ENCODE data around the gene COL17A1. TPM values are rescaled to one million over a fixed set of nuclear protein-coding genes. Genes with fewer than 3 reads are reported as not detected.

The COL17A1 gene
- total RNA-seq, 1 experiment from 2014 or later, result 0.73 TPM

DNA sequence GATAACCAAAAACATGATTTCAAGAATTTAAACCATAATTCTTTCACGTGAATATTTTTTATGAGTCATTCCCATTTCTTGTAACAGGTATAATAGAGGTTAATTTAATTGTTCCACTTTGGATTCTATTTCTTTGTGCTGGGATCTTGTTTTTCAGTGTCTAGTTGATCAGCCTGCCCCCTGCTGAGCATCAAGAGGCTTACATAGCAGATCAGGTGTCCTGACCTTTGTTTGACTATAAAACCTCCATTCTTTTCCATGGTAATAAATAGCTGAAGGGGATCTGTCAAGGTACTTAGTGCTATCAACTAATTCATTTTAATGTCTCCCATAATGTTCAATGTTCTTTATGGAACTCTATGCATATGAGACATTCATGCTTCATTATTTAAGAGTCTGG lies 4.9 kb downstream of the COL17A1 start:
- Mint-ChIP-seq H3K27me3 (ENCODE audit: unreplicated experiment) (no peaks in the 10 kb centered on the region), H3K9me3 (ENCODE audit: low read depth, unreplicated experiment) (no peaks in the 10 kb centered on the region), H3K4me3 (ENCODE audit: low read depth, unreplicated experiment) (no peak overlapping the region), H3K36me3 (ENCODE audit: insufficient read depth, unreplicated experiment) (no peaks in the 10 kb centered on the region), H3K27ac (ENCODE audit: unreplicated experiment) (no peak overlapping the region), H3K4me1 (ENCODE audit: low read depth, unreplicated experiment) (peaks cover 9% of the 10 kb centered on the region)
- TF ChIP-seq, protein P1, sequence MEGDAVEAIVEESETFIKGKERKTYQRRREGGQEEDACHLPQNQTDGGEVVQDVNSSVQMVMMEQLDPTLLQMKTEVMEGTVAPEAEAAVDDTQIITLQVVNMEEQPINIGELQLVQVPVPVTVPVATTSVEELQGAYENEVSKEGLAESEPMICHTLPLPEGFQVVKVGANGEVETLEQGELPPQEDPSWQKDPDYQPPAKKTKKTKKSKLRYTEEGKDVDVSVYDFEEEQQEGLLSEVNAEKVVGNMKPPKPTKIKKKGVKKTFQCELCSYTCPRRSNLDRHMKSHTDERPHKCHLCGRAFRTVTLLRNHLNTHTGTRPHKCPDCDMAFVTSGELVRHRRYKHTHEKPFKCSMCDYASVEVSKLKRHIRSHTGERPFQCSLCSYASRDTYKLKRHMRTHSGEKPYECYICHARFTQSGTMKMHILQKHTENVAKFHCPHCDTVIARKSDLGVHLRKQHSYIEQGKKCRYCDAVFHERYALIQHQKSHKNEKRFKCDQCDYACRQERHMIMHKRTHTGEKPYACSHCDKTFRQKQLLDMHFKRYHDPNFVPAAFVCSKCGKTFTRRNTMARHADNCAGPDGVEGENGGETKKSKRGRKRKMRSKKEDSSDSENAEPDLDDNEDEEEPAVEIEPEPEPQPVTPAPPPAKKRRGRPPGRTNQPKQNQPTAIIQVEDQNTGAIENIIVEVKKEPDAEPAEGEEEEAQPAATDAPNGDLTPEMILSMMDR (IDR thresholded peaks at IDR 0.05; ENCODE audit: unreplicated experiment), result no peak
- CTCF ChIA-PET, result interaction anchor here (0.9 to 1.7 kb wide), 2 partner anchors 41 to 192 kb away, joined by 3 to 5 read pairs; partner anchors contain the start of gene SFR1
- no TSS peak for BruUV-seq (replicated peaks)
- intact Hi-C loops (cut with micrococcal nuclease; ENCODE audit: unreplicated experiment), result loop anchor here (5.0 kb wide), 1 partner anchor 42 kb away; the partner anchor contains the start of gene SFR1
- no peak for DNase-seq

- Mint-ChIP-seq H3K27me3 (ENCODE audit: unreplicated experiment) (no peaks in the 10 kb centered on the region), H3K9me3 (ENCODE audit: low read depth, unreplicated experiment) (no peaks in the 10 kb centered on the region), H3K4me3 (ENCODE audit: low read depth, unreplicated experiment) (no peak overlapping the region), H3K27ac (ENCODE audit: unreplicated experiment) (no peak overlapping the region), H3K4me1 (ENCODE audit: low read depth, unreplicated experiment) (no peaks in the 10 kb centered on the region), H3K36me3 (ENCODE audit: insufficient read depth, unreplicated experiment) (no peaks in the 10 kb centered on the region)
- CTCF ChIA-PET, result no interaction called here
- intact Hi-C loops (cut with micrococcal nuclease; ENCODE audit: unreplicated experiment), result no loop called here
- BruUV-seq (replicated peaks), result no TSS peak
- TF ChIP-seq, protein P1 (IDR thresholded peaks at IDR 0.05; ENCODE audit: unreplicated experiment), result no peak
- no peak for DNase-seq
Observed at GRCh38 chr10:104077663-104078151, 8.0 kb downstream of the COL17A1 start.

DNA sequence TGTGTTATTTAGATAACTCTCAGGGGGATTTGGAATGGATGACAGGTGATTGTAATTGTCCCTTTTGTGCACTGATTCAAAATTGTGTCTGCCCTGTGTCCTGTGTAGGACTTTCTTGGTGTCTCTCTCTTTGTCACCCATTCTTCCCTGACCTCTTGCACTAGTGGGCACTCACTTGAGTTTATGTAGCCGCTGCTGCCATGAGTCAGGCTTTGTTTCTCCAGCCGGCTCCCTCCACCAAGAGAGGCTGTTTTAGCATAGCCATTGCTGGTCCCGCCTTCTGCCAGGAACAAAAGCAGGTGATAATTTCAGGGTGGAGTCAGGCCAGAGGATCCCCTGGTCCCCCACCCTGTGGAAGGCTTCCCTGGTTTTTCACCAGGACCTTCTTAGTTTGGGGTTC lies 8.4 kb downstream of the COL17A1 start:
- DNase-seq, result peak; percentile 9
- Mint-ChIP-seq H3K27ac (ENCODE audit: unreplicated experiment) (no peak overlapping the region), H3K9me3 (ENCODE audit: low read depth, unreplicated experiment) (no peaks in the 10 kb centered on the region), H3K4me1 (ENCODE audit: low read depth, unreplicated experiment) (no peaks in the 10 kb centered on the region), H3K27me3 (ENCODE audit: unreplicated experiment) (no peaks in the 10 kb centered on the region), H3K36me3 (ENCODE audit: insufficient read depth, unreplicated experiment) (no peaks in the 10 kb centered on the region), H3K4me3 (ENCODE audit: low read depth, unreplicated experiment) (no peak overlapping the region)
- CTCF ChIA-PET, result interaction anchor here (0.9 kb wide), 1 partner anchor 45 kb away, joined by 3 read pairs; the partner anchor contains the start of gene SFR1
- intact Hi-C loops (cut with micrococcal nuclease; ENCODE audit: unreplicated experiment), result no loop called here
- no TSS peak for BruUV-seq (replicated peaks)
- TF ChIP-seq, protein P1 (IDR thresholded peaks at IDR 0.05; ENCODE audit: unreplicated experiment), result no peak

GRCh38 chr10:104076743-104077160 lies 8.9 kb downstream of the COL17A1 start:
- intact Hi-C loops (cut with micrococcal nuclease; ENCODE audit: unreplicated experiment), result no loop called here
- no TSS peak for BruUV-seq (replicated peaks)
- peak; percentile 13 for DNase-seq
- TF ChIP-seq, protein P1 (IDR thresholded peaks at IDR 0.05; ENCODE audit: unreplicated experiment), result no peak
- Mint-ChIP-seq H3K27ac (ENCODE audit: unreplicated experiment) (no peak overlapping the region), H3K4me1 (ENCODE audit: low read depth, unreplicated experiment) (no peaks in the 10 kb centered on the region), H3K36me3 (ENCODE audit: insufficient read depth, unreplicated experiment) (no peaks in the 10 kb centered on the region), H3K4me3 (ENCODE audit: low read depth, unreplicated experiment) (no peak overlapping the region), H3K27me3 (ENCODE audit: unreplicated experiment) (no peaks in the 10 kb centered on the region), H3K9me3 (ENCODE audit: low read depth, unreplicated experiment) (no peaks in the 10 kb centered on the region)
- CTCF ChIA-PET, result interaction anchor here (0.9 kb wide), 1 partner anchor 45 kb away, joined by 3 read pairs; the partner anchor contains the start of gene SFR1

Data from Calu3 (cell line).